Naive B cell (primary cell): Measurements from ENCODE around the gene PLCB2. TPM values are rescaled to one million over a fixed set of nuclear protein-coding genes. Genes with fewer than 3 reads are reported as not detected.
A peak's percentile ranks its signal among the peaks of the same experiment; 100 is the strongest.

ENCODE experiments used
- ATAC-seq, 2 donors: fragments of 150-1000 bp; cut with Tn5 transposase; 2 replicates each; pipeline ENCODE4 v1.10.0; 2021; ENCODE audit warnings: low read depth in 2 of 2, mild to moderate bottlenecking in 2 of 2, moderate library complexity in 2 of 2
- DNase-seq: peaks from one replicate; pipeline ENCODE4 v3.0.0; 2022
- H3K27ac Mint-ChIP-seq, 6 donors: one replicate each; pipeline ENCODE4 v1.8.0; 2020 to 2022; ENCODE audit warnings: mild to moderate bottlenecking in 6 of 6, mixed read lengths in 6 of 6, moderate library complexity in 5 of 6, inconsistent platforms in 2 of 6
- H3K27me3 Mint-ChIP-seq, 3 donors: one replicate each; pipeline ENCODE4 v1.8.0; 2021 to 2022; ENCODE audit warnings: mixed read lengths in 3 of 3, mild to moderate bottlenecking in 1 of 3
- H3K36me3 Mint-ChIP-seq, 2 donors: one replicate each; pipeline ENCODE4 v1.8.0; 2020 to 2022; ENCODE audit warnings: mixed read lengths in 2 of 2, inconsistent platforms in 1 of 2, mild to moderate bottlenecking in 1 of 2
- H3K4me1 Mint-ChIP-seq, 3 donors: one replicate each; pipeline ENCODE4 v1.8.0; 2020 to 2022; ENCODE audit warnings: mixed read lengths in 3 of 3, inconsistent platforms in 1 of 3, mild to moderate bottlenecking in 1 of 3, moderate library complexity in 1 of 3
- H3K4me3 Mint-ChIP-seq, 8 donors: one replicate each; pipeline ENCODE4 v1.8.0; 2020 to 2022; ENCODE audit warnings: mild to moderate bottlenecking in 8 of 8, mixed read lengths in 8 of 8, moderate library complexity in 8 of 8, inconsistent platforms in 2 of 8
- H3K9me3 Mint-ChIP-seq, 7 donors: one replicate each; pipeline ENCODE4 v1.8.0; 2020 to 2022; ENCODE audit warnings: mixed read lengths in 7 of 7, mild to moderate bottlenecking in 5 of 7, inconsistent platforms in 2 of 7, moderate library complexity in 1 of 7
- polyA plus RNA-seq, 6 donors: library from polyadenylated mRNA; unstranded; fragments of 300-500 nt; fragmentation: Illumina TruSeq; gene quantifications; one replicate each; pipeline ENCODE4 v1.2.3, GENCODE V29; 2021; ENCODE audit warnings: low read depth in 6 of 6

The PLCB2 gene
- polyA plus RNA-seq, 6 donors from 2014 or later: 11.4 to 22.6 (median 15.9) TPM

GRCh38 chr15:40335938-40336743 is 28.4 kb upstream of the PLCB2 start:
- Mint-ChIP-seq H3K4me3 (peak overlapping the region in 2 of 8 donors; percentile 41 to 65), H3K9me3 (no peaks in the 10 kb centered on the region), H3K27me3 (peaks cover 0 to 47% (median 10%) of the 10 kb centered on the region in 3 donors), H3K4me1 (peaks cover 18 to 39% (median 33%) of the 10 kb centered on the region in 3 donors), H3K36me3 (no peaks in the 10 kb centered on the region), H3K27ac (no peak overlapping the region)
- DNase-seq (no peak), ATAC-seq (no peak)

DNA sequence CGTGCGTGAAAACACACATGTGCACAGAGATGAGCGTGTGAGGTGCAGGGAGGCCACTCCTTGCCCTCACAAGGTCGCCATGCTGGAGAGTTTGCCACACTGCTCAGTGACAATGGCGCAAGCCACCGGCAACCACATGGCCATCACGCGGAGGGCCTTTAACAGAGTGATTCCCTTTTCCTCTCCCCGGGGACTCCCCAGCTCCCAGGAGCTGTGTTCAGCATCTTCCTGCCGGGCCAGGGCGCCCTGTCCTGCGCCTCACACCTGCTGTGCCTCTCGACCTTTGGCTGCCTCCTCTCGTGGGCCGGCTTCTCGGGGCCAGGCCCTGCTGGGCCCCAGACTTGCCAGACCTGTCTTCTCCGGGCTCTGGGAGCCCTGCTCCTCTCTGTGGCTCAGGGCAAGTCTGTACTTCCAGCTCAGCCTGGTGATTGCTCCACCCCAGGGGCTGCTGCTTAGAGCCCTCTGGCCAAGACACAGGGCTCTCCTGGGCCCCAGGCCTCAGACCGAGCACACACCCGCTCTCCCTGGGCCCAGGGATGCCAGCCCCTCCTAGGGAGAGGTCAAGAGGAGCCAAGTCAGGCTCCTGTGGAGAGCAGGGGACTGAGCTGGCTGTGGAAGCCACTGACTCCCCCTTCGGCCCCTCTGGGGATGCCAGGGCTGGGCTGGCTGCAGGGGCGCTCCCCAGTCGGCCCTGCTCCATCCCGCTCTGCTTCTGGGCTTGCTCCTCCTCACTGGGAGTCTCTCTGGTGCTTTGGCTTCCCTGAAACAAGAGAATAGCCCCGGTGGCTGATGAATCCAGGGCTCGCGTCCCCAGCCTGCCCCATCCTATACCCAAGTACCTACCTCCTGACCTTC is 27.4 kb upstream of the PLCB2 start:
- Mint-ChIP-seq H3K4me1 (peaks cover 16 to 39% (median 33%) of the 10 kb centered on the region in 3 donors), H3K27ac (peak overlapping the region in 2 of 6 donors; percentile 59 to 69), H3K27me3 (peaks cover 0 to 54% (median 8%) of the 10 kb centered on the region in 3 donors), H3K9me3 (no peaks in the 10 kb centered on the region), H3K36me3 (no peaks in the 10 kb centered on the region), H3K4me3 (peak overlapping the region in 1 of 8 donors; percentile 35)
- no peak for ATAC-seq
- no peak for DNase-seq

- DNase-seq: no peak
- Mint-ChIP-seq H3K27me3 (peaks cover 0 to 54% (median 11%) of the 10 kb centered on the region in 3 donors), H3K36me3 (no peaks in the 10 kb centered on the region), H3K4me3 (peak overlapping the region in 1 of 8 donors; percentile 78), H3K4me1 (peaks cover 16 to 39% (median 33%) of the 10 kb centered on the region in 3 donors), H3K27ac (peak overlapping the region in 1 of 6 donors; percentile 6), H3K9me3 (no peaks in the 10 kb centered on the region)
- no peak for ATAC-seq
Measured at GRCh38 chr15:40334541-40334940, 26.8 kb upstream of the PLCB2 start.

DNA sequence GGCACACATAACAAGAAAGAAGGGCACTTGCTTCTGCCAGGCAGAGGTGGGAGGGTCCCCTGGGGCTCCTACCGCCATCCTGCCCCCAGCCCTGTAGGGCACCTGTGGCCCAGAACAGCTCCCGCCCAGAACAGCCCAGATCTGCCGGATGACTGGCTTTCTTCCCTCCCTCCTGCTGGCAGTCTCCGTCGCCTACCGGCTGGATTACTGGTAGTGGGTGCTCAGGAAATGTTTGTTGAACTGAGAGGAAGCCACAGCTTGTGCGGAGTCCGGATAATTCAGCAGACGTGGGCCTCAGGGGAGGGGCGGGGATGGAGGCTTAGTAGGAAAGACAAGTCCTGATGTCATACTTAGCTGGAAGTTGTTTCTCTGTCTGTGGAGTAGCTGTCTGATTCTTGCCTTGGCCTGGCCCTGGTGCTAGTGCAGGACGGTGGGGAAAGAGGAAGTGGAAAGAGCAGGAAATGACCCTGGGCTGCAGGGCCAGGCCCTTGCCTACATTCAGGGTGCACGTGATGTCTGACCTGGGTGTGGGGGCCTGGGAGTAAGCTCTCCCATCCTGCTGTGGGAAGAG is 26.3 kb upstream of the PLCB2 start:
- ATAC-seq: peak; percentile 29 to 46
- no peaks in the 10 kb centered on the region for H3K36me3 Mint-ChIP-seq
- peak overlapping the region in 1 of 6 donors; percentile 36 for H3K27ac Mint-ChIP-seq
- peak overlapping the region in 5 of 8 donors; percentile 13 to 78 (median 60) for H3K4me3 Mint-ChIP-seq
- peak; percentile 37 for DNase-seq
- peaks cover 16 to 39% (median 33%) of the 10 kb centered on the region in 3 donors for H3K4me1 Mint-ChIP-seq
- H3K9me3 Mint-ChIP-seq: no peaks in the 10 kb centered on the region
- H3K27me3 Mint-ChIP-seq: peaks cover 0 to 54% (median 12%) of the 10 kb centered on the region in 3 donors

DNA sequence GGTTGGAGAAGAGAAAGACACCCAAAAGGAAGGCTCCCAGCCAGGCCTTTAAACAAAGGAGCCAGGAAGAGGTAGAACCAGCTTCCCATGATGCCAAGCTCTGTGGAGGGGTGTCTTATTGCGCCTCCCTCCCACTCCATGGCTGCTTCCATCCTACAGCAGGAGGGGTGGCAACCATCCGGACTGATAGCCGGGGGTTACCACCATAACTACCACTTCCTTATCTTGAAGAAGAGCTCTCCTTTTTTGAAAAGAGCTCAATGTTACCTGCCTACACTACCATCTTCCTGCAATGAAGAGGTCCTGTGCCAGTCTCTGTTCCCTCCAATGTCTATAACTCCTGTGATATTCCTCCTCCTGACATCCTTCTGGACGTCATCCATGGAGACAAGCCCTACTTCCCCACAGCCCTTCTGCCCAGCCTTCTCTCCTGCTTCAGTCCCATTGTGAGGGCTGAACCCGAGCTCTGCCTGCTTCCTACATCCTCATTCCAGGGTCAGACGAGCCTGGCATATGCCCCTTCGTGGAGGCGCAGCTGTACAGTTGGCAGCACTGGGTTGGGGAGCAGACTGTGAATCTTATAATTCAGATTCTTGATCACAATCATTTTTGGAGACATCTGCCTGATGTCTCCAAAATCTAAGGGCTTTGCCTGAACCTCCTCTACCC is 24.5 kb upstream of the PLCB2 start:
- Mint-ChIP-seq H3K9me3 (no peaks in the 10 kb centered on the region), H3K27ac (peak overlapping the region in 1 of 6 donors; percentile 28), H3K36me3 (no peaks in the 10 kb centered on the region), H3K27me3 (peaks cover 0 to 40% (median 8%) of the 10 kb centered on the region in 3 donors), H3K4me1 (peaks cover 10 to 38% (median 28%) of the 10 kb centered on the region in 3 donors), H3K4me3 (no peak overlapping the region)
- ATAC-seq (peak in 1 of 2 donors; percentile 34), DNase-seq (no peak)

- Mint-ChIP-seq H3K27me3 (peaks cover 0 to 34% (median 8%) of the 10 kb centered on the region in 3 donors), H3K27ac (no peak overlapping the region), H3K4me1 (peaks cover 7 to 33% (median 31%) of the 10 kb centered on the region in 3 donors), H3K36me3 (no peaks in the 10 kb centered on the region), H3K4me3 (peak overlapping the region in 1 of 8 donors; percentile 1), H3K9me3 (no peaks in the 10 kb centered on the region)
- ATAC-seq: no peak
- DNase-seq: no peak
Measured at GRCh38 chr15:40331637-40332036, 23.9 kb upstream of the PLCB2 start.

GRCh38 chr15:40331026-40331425 is 23.3 kb upstream of the PLCB2 start:
- Mint-ChIP-seq H3K36me3 (no peaks in the 10 kb centered on the region), H3K27ac (no peak overlapping the region), H3K9me3 (no peaks in the 10 kb centered on the region), H3K4me3 (no peak overlapping the region), H3K27me3 (peaks cover 0 to 30% (median 8%) of the 10 kb centered on the region in 3 donors), H3K4me1 (peaks cover 7 to 34% (median 33%) of the 10 kb centered on the region in 3 donors)
- no peak for DNase-seq
- ATAC-seq: no peak

- Mint-ChIP-seq H3K27ac (no peak overlapping the region), H3K9me3 (no peaks in the 10 kb centered on the region), H3K4me1 (peaks cover 4 to 37% (median 28%) of the 10 kb centered on the region in 3 donors), H3K4me3 (no peak overlapping the region), H3K27me3 (peaks cover 0 to 24% (median 8%) of the 10 kb centered on the region in 3 donors), H3K36me3 (no peaks in the 10 kb centered on the region)
- ATAC-seq (no peak), DNase-seq (no peak)
Measured at GRCh38 chr15:40330368-40330836, 22.7 kb upstream of the PLCB2 start.

DNA sequence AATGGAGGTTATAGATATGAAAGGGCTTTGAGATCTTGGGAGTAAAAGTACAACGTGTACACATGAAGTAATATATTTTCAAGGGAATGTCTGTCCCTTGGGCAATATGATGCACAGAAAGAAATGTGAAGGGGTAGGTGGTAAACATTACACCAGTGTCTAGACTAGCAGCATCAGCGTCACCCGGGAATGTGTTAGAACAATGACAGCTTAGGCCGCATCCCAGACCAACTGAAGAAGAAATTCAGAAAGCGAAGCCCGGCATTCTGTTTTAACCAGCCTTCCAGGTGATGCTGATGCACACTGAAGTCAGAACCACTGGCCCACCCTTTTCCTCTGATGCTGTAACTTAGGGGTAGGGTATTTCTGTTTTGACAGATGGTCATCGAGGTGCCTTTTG is 22.1 kb upstream of the PLCB2 start:
- H3K27ac Mint-ChIP-seq: no peak overlapping the region
- no peaks in the 10 kb centered on the region for H3K9me3 Mint-ChIP-seq

GRCh38 chr15:40328751-40329150 is 21.0 kb upstream of the PLCB2 start:
- ATAC-seq: no peak
- Mint-ChIP-seq H3K4me1 (peaks cover 8 to 35% (median 23%) of the 10 kb centered on the region in 3 donors), H3K27me3 (peaks cover 0 to 21% (median 8%) of the 10 kb centered on the region in 3 donors), H3K27ac (peak overlapping the region in 1 of 6 donors; percentile 29), H3K36me3 (no peaks in the 10 kb centered on the region), H3K4me3 (peak overlapping the region in 1 of 8 donors; percentile 10), H3K9me3 (no peaks in the 10 kb centered on the region)
- no peak for DNase-seq

More for the DNA sequence above, 22.1 kb upstream of the PLCB2 start:
- Mint-ChIP-seq H3K36me3 (no peaks in the 10 kb centered on the region), H3K27me3 (peaks cover 0 to 21% (median 8%) of the 10 kb centered on the region in 3 donors), H3K4me3 (no peak overlapping the region), H3K4me1 (peaks cover 9 to 43% (median 32%) of the 10 kb centered on the region in 3 donors)
- ATAC-seq (no peak), DNase-seq (no peak)

- H3K27ac Mint-ChIP-seq: no peak overlapping the region
- H3K4me1 Mint-ChIP-seq: peaks cover 8 to 32% (median 21%) of the 10 kb centered on the region in 3 donors
- DNase-seq (no peak), ATAC-seq (no peak)
- no peaks in the 10 kb centered on the region for H3K9me3 Mint-ChIP-seq
- peak overlapping the region in 1 of 8 donors; percentile 37 for H3K4me3 Mint-ChIP-seq
- H3K27me3 Mint-ChIP-seq: peaks cover 0 to 21% (median 8%) of the 10 kb centered on the region in 3 donors
- H3K36me3 Mint-ChIP-seq: no peaks in the 10 kb centered on the region
Measured at GRCh38 chr15:40328176-40328575, 20.4 kb upstream of the PLCB2 start.

GRCh38 chr15:40327457-40327856 is 19.7 kb upstream of the PLCB2 start:
- Mint-ChIP-seq H3K4me3 (peak overlapping the region in 1 of 8 donors; percentile 2), H3K27me3 (peaks cover 0 to 14% (median 8%) of the 10 kb centered on the region in 3 donors), H3K9me3 (no peaks in the 10 kb centered on the region), H3K4me1 (peaks cover 9 to 32% (median 21%) of the 10 kb centered on the region in 3 donors), H3K27ac (no peak overlapping the region), H3K36me3 (no peaks in the 10 kb centered on the region)
- DNase-seq (no peak), ATAC-seq (no peak)
